ENCODE data around the gene ADH7.

GRCh38 chr4:99447513-99447912 is 12.4 kb upstream of the ADH7 start:
- TF ChIP-seq USF2 (IDR thresholded peaks at IDR 0.05; ENCODE audit: low read depth, low read length): no peak
- TF ChIP-seq RAD21 (IDR thresholded peaks at IDR 0.05; ENCODE audit: low read length): no peak
- TF ChIP-seq CTCF (conservative IDR thresholded peaks at IDR 0.05; ENCODE audit: low read depth, low read length): no peak
- no peak for TF ChIP-seq MXI1 (IDR thresholded peaks at IDR 0.05; ENCODE audit: borderline replicate concordance, low read depth, low read length)
- no peak for TF ChIP-seq POLR2A (IDR thresholded peaks at IDR 0.05; ENCODE audit: low read depth, low read length)
- no peak for TF ChIP-seq FOS (IDR thresholded peaks at IDR 0.05; ENCODE audit: low read depth, low read length)
